HG03342 (cell line): ENCODE data around the gene DGLUCY.
"Not testable (repeated sequence)": the region's sequence is repeated elsewhere in the genome, so short reads cannot be mapped to it uniquely, and the experiment has no call there.

Experiments
- ATAC-seq: cut with Tn5 transposase; IDR thresholded peaks from one replicate; pipeline ENCODE4 v1.9.1; 2021; ENCODE audit warnings: mild to moderate bottlenecking, moderate library complexity; ENCODE audit not compliant: unreplicated experiment

Gene DGLUCY

DNA sequence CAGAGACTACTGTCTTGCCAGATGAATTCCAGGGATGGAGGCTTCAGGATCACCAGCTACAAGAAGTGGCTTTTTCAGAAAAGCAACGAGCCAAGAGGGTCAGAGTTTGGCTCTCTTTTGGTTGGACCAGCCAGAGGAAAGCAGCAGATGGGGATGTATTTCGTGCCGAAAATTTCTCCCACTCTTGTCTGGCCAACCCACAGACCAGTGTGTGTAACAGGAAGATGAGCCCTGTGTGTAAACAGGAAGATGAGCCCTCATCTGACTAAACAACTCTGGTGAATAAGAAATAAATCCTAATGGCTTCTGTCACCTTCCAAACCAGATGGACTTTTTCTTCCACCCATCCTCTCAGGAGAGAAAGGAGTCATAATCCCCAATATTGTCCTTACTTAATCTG, 117.6 kb downstream of the DGLUCY start:
- ATAC-seq: no peak

DNA sequence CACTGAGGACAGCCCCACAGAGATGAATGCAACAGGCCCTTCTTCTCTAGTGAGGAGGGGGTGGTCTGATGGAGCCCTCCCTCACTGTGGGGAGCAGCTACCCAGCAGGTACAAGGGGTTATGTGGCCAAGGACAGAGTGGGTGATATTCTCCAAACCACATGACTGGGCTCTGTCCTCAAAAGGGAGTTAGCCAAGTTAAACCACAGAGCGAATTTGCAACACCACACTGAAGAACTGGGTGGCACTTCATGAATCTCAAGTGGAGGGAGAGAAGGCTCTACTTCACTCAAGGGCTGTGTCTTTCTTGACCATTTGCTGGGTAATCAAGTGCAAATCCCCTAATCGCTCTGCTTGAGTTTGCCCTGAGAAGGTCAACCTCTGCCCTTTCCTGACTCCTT, 118.2 kb downstream of the DGLUCY start:
- no peak for ATAC-seq

DNA sequence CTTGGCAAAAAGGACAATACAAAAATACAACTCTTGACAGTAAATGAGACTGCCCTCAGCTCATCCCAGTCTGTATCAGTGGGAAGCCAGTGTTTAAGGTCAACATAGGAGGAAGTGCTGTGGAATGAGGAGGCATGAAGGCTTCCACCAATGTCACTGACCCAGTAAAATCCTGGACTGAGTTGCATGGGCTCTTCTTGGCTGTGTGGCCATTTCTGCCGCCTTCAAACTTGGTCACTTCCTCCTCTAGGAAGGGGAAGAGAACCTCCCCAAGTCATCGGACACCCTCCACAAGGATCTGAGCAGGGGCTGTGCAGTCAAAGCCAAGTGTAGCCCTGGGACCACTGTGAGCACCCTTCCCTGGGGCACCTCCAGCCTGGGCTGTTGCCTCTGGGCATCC, 118.7 kb downstream of the DGLUCY start:
- no peak for ATAC-seq

DNA sequence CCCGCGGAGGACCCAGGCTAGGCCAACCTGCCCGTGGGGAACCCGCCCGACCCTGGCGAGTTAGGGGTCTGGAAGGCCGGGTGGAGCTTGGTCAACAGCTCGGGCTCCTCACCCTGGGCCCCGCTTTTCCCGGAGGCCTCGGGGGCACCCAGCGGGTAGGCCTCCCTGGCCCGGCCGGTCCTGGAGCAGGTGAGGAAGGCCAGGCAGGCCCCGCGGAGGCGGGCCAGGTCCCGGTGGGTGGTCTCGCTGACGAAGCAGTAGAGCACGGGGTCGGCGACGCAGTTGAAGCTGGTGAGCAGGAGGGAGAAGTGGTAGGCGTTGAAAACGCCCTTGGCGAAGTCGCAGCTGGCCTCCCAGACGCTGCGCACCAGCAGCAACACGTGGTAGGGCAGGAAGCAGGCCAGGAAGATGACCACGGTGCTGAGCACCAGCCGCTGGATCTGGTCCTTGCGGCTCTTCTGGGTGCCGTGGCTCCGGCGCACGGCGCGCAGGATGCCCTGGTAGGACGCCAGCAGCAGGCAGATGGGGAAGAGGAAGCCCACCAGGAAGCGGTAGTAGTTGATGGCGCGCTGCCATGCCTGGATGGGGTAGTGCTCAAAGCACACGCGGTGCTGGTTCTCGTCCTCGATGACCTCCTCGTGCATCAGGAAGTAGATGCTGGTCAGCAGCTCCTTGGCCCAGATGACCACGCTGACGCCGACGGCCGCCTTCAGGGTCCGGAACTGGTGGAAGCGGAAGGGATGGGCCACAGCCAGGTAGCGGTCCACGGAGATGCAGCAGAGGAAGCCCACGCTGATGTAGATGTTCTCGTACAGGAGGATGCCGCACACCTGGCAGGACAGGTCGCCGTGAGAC, 120.3 kb downstream of the DGLUCY start:
- no peak for ATAC-seq

DNA sequence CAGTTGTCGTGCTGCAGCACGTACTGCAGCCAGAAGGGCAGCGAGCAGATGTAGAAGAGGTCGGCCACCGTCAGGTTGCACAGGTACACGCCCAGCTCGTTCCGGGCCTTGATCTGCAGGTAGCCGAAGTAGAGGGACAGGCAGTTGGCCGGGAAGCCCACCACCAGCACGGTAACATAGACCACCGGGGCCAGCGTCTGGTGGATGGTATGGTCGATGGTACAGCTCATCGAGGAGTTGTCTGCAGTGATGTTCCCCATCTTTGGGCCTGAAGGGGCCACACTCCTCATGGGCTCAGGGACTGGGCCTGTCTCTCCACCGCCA, 120.9 kb downstream of the DGLUCY start:
- no peak for ATAC-seq

DNA sequence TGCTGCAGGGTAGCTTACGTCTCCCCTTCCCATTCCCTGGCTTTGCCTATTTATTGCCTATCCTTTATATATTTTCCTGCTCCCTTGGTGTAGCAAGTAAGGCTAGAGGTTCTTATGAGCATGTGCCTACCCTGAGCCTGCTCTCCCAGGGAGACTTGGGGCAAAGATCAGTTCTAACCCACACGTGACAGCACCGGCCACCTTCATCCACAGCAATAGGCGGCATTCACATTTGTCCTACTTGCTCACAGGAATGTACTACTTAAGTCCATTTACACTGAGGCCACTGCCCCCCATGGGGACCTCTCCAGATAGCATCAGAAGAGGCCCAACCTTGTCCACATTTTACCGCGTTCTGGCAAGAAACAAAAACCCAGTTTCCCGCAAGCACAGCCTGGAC, 122.0 kb downstream of the DGLUCY start:
- ATAC-seq: no peak

DNA sequence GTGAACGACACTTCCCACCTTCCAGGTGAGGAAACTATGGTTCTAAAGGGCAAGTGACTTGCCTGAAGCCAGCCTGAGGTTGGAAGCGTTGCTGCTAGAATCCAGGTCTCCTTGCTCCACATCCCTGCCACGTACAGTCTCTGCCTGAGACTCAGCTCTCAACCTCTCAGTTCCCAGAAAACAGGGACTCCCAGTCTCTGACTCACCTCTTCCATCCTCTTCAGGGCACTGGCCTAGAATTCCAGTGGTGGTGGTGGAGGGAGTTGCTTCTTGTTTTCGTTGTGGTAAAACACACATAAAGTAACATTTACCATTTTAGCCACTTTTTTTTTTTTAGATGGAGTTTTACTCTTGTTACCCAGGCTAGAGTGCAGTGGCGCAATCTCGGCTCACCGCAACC, 123.3 kb downstream of the DGLUCY start:
- no peak for ATAC-seq

DNA sequence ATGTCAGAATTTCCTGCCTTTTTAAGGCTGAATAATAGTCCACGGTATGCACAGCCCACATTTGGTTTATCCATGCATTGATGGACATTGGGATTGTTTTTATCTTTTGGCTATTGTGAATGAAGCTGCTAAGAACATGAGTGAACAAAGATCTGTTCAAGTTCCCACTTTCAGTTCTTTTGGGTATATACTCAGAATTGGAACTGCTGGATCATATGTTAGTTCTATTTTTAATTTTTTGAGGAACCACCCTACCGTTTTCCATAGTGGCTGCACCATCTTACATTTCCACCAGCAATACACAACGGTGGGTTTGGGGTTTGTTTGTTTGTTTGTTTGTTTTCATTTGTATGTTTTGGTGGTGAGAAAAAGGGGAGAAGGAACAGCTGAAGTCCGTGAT, 124.2 kb downstream of the DGLUCY start:
- no peak for ATAC-seq

DNA sequence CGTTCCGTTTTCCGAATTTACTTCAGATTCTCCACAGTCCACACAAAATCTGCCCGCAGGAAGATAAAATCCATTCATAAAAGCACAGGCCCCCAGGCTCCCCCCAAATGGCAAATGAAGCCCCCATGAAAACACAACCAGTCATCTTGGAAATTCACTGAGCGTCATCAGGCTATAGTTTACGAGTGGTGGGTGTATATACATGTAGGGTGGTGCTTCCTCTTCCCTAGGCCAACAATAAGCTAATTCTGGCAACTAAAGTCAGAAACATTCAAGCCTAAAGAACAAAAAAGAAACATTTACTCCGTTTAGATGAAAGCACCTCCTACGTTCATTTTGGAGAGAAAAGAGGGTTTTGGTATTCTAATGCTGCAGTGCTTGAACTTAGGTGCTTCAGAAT, 124.8 kb downstream of the DGLUCY start:
- no peak for ATAC-seq

DNA sequence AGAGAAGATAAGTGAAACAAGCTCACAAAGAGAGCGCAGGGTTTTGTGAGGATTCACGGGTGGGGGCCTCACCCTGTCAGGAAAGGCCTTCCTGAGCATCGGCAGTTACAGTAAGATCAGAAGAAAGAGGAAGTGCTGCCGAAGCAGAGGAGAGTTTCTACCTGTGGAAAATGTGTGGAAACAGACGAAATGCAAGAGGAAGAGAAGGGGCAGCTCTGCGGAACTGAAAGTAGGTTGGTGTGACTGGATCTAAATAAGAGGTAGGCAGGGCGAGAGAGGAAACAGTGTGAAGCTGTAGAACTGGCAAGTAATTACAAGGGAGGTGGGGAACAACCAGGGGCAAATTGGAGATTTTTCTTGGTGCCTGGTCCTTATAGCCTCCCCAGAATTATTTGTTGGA, 128.0 kb downstream of the DGLUCY start:
- no peak for ATAC-seq

DNA sequence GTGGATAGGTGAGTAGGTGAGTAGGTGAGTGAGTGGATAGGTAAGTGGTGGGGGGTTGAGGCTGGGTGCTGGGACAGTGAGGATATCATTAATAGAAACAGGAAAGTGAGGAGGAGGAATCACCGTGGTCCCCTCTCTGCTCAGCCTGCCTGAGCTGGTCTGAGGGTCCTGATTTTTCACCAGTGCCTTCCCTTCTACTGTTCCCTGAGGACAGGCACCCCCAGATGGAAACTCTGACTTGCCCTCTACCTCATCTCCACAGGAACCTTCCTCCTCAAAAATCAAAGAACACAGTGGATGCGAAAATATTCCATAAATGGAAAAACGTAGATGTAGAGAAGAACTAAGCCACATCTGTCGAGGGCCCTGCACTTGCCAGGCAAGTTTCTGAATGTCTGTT, 128.8 kb downstream of the DGLUCY start:
- ATAC-seq: no peak

DNA sequence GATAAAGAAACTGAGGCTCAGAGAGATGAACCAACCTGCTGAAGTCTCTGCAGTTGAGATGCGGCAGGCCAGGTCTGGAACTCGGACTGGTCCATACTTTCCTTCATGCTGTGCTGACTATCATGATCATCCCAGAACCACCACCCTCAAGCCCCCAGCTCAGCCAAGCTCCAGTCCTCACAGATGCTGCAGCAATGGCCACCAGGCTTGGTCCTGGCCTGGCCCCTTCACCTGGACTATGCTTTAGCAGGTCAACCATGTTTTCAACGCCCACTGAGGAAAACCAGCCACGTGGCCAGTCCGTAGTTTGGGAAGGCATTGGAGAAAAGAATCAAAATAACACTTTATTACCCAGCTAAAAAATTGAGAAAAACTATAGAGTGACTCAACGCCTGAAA, 129.2 kb downstream of the DGLUCY start:
- ATAC-seq: no peak

DNA sequence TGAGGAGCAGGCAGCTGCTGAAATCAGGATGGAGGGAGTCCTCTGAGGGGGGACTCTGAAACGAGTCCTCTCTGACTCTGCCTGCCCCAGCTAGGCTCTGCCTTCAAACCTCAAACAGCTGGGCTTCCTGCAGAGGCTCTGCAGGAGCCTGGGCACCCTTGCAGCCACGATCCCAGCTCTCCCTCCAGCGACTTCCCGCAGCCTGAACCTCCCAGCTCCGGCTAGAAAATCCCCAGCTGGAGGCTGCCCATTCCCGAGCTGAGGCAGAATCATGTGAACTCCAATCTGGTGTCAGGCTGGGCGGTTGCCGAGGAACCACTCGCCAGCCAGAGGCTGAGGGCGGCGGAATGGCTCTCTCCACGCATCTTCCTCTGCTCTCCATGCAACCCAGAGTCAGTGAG, 130.6 kb downstream of the DGLUCY start, which contains the start of gene GPR68:
Gene GPR68 (minus strand): TSS at position 204 of the 401 bp plus-strand sequence. CDS start 9,654 bp downstream, outside the sequence.
- no peak for ATAC-seq

DNA sequence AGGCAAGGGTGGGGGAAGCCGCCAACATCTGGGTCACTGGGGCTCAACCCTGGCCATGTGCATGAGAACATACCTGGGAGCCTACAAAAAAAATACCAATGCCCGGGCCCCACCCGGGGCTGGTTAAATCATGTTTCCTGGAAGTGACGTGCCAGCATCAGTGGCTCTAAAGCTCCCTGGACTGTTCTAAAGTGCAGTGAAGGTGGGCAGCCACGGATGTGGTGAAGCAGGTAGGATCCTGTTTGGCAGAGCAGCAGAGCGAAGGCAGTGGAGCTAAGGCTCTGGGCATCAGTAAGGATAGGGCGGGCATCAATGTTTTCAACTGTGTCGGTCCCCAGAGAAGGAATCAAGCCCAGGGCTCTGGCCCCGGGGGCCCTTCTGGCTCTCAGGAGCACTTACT, 131.2 kb downstream of the DGLUCY start:
- ATAC-seq: no peak

DNA sequence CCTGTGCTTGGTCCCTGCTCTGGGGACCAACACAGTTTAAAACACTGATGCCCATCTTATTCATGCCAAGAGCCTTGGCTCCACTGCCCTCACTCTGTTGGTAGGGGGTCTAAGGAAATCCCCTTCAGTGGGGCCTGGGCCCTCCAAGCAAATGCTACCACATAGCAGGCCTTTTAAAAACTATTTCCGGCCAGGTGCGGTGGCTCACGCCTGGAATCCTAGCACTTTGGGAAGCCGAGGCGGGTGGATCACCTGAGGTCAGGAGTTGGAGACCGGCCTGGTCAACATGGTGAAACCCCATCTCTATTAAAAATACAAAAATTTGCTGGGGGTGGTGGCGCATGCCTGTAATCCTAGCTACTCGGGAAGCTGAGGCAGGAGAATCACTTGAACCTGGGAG, 131.7 kb downstream of the DGLUCY start:
- not testable (repeated sequence) for ATAC-seq

DNA sequence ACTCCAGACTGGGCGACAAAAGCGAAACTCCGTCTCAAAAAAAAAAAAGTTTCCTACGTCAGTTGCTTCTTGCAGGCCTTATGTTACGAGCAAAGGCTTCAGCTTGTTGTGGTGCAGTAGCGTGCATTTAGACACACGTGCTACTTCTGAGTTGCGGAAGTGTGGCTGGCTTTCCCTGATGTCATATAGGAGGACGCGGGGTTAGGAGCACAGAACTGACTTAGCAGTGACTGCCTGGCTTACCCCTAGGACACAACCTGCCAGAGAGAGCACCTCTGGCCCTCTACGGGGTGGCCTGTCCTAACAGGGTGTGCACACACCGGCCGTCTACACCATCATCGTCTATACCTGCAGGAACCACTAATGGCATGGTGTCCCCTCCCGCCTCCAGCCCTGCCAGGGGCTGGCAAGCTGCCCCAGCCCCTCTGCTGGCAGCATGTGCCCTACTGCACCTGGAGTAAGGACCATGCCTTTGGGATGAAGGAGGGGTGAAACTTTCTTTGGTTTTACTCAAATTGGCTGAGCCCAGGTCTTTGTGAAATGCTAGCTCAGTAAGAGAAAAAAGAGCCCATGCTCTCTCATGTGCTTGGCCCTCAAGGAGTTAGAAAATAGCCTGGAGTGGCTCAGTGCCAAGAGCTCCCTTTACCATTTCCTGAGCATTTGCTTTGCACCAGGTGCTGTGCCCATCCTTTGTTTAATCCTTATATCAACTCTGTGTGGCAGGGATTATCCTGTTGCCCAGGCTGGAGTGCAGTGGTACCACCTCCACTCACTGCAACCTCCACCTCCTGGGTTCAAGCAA, 132.4 kb downstream of the DGLUCY start:
- no peak for ATAC-seq

DNA sequence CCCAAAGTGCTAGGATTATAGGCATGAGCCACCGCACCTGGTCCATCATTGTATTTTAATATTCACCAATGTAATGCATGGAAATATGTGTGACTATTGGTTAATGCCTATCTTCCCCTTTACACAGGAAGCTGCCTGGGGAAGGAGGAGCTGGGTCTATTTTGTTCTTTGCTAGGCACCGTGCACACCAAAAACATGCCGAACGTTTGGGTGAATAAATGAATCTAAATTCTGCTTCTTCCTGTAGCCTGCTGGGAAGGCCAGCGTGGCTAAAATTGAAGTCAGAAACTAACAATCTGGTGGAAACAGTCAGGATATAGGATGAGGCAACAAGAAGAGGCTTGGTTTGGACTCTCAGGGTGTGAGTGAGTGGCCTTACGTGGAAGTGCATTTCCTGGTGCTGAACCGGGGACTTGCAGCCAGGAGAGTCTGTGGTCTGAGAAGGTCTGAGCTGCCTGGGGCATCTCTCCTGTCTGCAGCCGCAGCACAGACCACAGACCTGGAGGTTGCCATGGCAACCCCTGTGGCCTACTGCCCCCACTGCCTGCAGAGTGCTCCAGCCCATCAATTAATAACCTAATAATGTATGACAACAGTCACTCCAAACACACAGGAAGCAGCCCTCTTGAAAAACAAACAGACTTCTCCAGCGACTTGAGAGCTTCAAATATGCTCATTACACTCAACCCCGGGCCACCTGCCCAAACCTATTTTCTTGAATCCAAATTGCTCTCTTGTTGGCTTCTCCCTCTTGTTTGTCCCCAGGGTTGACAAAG, 136.2 kb downstream of the DGLUCY start:
- peak; percentile 85 for ATAC-seq

DNA sequence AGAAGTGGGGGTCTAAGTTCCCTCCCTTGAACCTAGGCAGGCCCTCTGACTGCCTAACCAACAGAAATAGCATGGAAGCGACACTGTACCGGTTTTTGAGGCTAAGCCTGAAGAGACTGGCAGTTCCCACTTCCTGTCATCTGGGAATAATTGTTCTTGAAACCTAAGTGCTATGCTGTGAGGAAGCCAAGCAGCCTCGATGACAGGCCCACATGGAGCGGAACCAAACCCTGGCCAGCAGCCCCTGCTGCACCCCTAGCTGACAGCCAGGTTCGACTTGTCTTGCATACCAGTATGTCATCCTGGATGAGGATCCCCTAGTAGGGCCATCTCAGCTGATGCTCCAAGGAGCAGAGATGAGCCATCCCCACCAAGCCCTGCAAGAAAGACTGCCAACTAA, 137.0 kb downstream of the DGLUCY start:
- ATAC-seq: no peak

DNA sequence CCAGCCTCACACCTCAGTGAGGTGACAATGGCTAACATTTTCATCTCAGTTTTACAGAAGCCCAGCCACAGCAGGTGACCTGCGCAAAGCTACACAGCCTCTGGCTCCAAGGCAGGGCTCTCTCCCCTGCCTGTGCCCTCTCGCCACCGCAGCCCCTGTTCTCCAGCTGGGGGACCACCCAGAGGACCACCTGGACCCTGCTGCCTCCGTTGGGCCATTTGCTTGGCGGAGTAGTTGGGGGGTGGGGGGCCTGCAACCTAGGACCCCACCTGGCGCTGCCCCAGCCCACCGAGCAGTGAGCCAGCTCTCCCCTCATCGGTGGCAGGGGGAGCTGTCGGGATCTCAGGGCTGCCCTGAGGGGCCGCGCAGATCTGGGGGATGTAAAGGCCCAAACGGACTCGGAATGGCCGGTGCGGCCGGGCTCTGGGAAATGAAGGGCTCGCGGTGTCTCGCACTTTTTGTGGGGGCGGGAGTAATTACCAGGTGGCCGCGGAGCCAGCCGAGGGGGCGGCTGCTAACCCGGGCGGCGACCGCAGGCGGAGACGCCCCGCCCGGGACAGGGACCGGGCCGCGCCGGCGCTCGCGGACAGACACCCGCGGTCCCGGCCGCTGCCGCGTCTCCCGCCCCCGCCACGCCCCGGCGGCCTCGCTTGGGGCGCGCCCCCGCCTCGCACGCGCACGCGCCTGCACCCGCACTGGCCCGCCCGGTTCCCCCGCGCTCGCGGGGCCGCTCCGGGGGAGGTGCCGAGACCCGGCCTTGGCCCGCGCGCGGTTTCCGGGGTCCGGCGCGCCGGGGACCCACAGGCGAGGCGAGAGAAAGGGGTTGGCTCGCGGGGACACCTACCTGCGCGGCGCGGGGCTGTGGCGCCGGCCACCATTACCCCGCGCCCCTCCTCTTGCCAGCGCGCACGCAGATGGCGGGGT, 139.3 kb downstream of the DGLUCY start:
- ATAC-seq: no peak

DNA sequence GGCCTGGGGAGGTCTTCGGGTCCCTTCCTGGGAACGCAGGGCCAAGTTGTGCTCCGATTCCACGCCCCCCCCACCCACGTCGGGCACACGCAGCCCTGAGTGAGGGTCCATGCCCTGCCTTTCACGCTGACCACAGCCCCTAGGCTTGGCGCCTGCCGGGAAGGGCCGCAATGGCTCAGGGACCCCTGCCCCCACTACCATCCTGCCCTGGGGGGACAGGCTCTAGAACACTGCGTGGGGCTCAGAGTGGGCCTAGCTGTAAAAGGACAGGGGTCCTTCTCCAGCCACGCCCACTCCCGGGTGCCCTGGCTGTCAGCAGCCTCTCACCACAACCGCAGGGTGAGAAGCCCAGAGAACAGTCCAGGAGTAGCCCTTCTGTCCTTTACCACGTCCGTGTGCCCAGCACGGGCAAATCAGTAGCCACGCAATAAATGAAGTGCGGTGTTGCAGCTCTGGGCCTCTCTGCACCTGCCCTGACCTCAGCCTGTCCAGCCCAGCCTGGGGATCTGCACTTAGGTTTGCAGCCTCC, 140.0 kb downstream of the DGLUCY start:
- ATAC-seq: no peak
